Measurements from ENCODE around the gene LRRFIP2.

LRRFIP2 gene

GRCh38 chr3:37135561-37135960, 38.8 kb downstream of the LRRFIP2 start:
- H2BK120ac ChIP-seq (ENCODE audit: low read depth, low read length), result no peak overlapping the region
- no peak overlapping the region for H2BK15ac ChIP-seq (ENCODE audit: low read length)
- no peak overlapping the region for H2AFZ ChIP-seq (ENCODE audit: low read length)
- no peak for DNase-seq (ENCODE audit: low spot score)
- no peak overlapping the region for H2BK5ac ChIP-seq (ENCODE audit: low read length)
- no peak overlapping the region for H3K18ac ChIP-seq (ENCODE audit: low read length)
- H3K4me1 ChIP-seq (ENCODE audit: control insufficient read depth in 2 of 2, insufficient read depth in 1 of 2, low read depth in 1 of 2, low read length in 2 of 2), result peaks cover 6 to 15% of the 10 kb centered on the region in 2 donors
- no peak overlapping the region for H3K27ac ChIP-seq (replicated peaks; ENCODE audit: low read length)
- H3K14ac ChIP-seq (ENCODE audit: low read length), result no peak overlapping the region
- H3K79me1 ChIP-seq (ENCODE audit: low read depth, low read length), result no peaks in the 10 kb centered on the region
- H4K91ac ChIP-seq (ENCODE audit: low read depth, low read length, poor library complexity), result no peak overlapping the region
- no CpG with 5 or more reads among the region's 1 CpG for WGBS, 2 donors (ENCODE audit: extremely low coverage in 2 of 2, insufficient read length in 2 of 2, insufficient replicate concordance in 1 of 2)
- no peaks in the 10 kb centered on the region for H3K27me3 ChIP-seq (ENCODE audit: control insufficient read depth in 3 of 3, insufficient read depth in 3 of 3, low read depth in 1 of 3, low read length in 3 of 3)
- H3K9me3 ChIP-seq (replicated peaks in 1 of 2; ENCODE audit: control insufficient read depth in 2 of 2, insufficient read depth in 1 of 2, low read depth in 1 of 2, low read length in 2 of 2), result no peaks in the 10 kb centered on the region
- no peak overlapping the region for H3K4me3 ChIP-seq (ENCODE audit: low read length in 2 of 2)
- H3K9ac ChIP-seq (ENCODE audit: low read depth, low read length, poor library complexity), result no peak overlapping the region
- H3K4ac ChIP-seq (ENCODE audit: low read length), result no peak overlapping the region
- H2BK12ac ChIP-seq (ENCODE audit: low read length), result no peak overlapping the region
- no peak overlapping the region for H3K4me2 ChIP-seq (ENCODE audit: insufficient read depth, low read length, poor library complexity, severe bottlenecking)
- no peak overlapping the region for H4K8ac ChIP-seq (ENCODE audit: low read depth, low read length)
- no peaks in the 10 kb centered on the region for H3K36me3 ChIP-seq (replicated peaks in 1 of 2; ENCODE audit: control insufficient read depth in 2 of 2, insufficient read depth in 2 of 2, low read length in 2 of 2)
- H3K23ac ChIP-seq (ENCODE audit: low read depth, low read length, poor library complexity), result no peak overlapping the region
- no peak overlapping the region for H2AK5ac ChIP-seq (ENCODE audit: low read depth, low read length)

GRCh38 chr3:37132334-37132733, 42.0 kb downstream of the LRRFIP2 start:
- Histone ChIP-seq H4K91ac (ENCODE audit: low read depth, low read length, poor library complexity) (no peak overlapping the region), H2BK15ac (ENCODE audit: low read length) (no peak overlapping the region), H3K27me3 (ENCODE audit: control insufficient read depth in 3 of 3, insufficient read depth in 3 of 3, low read depth in 1 of 3, low read length in 3 of 3) (no peaks in the 10 kb centered on the region), H3K23ac (ENCODE audit: low read depth, low read length, poor library complexity) (no peak overlapping the region), H2BK12ac (ENCODE audit: low read length) (no peak overlapping the region), H3K4me1 (ENCODE audit: control insufficient read depth in 2 of 2, insufficient read depth in 1 of 2, low read depth in 1 of 2, low read length in 2 of 2) (peaks cover 6 to 15% of the 10 kb centered on the region in 2 donors), H3K9ac (ENCODE audit: low read depth, low read length, poor library complexity) (no peak overlapping the region), H3K4me3 (ENCODE audit: low read length in 2 of 2) (no peak overlapping the region), H3K9me3 (replicated peaks in 1 of 2; ENCODE audit: control insufficient read depth in 2 of 2, insufficient read depth in 1 of 2, low read depth in 1 of 2, low read length in 2 of 2) (no peaks in the 10 kb centered on the region), H3K4ac (ENCODE audit: low read length) (no peak overlapping the region), H2AFZ (ENCODE audit: low read length) (no peak overlapping the region), H2BK5ac (ENCODE audit: low read length) (no peak overlapping the region), H3K36me3 (replicated peaks in 1 of 2; ENCODE audit: control insufficient read depth in 2 of 2, insufficient read depth in 2 of 2, low read length in 2 of 2) (no peaks in the 10 kb centered on the region), H3K18ac (ENCODE audit: low read length) (no peak overlapping the region), H3K14ac (ENCODE audit: low read length) (no peak overlapping the region), H3K79me1 (ENCODE audit: low read depth, low read length) (no peaks in the 10 kb centered on the region), H2AK5ac (ENCODE audit: low read depth, low read length) (no peak overlapping the region), H2BK120ac (ENCODE audit: low read depth, low read length) (no peak overlapping the region), H3K27ac (replicated peaks; ENCODE audit: low read length) (no peak overlapping the region), H3K4me2 (ENCODE audit: insufficient read depth, low read length, poor library complexity, severe bottlenecking) (no peak overlapping the region), H4K8ac (ENCODE audit: low read depth, low read length) (no peak overlapping the region)
- no CpG with 5 or more reads among the region's 1 CpG for WGBS, 2 donors (ENCODE audit: extremely low coverage in 2 of 2, insufficient read length in 2 of 2, insufficient replicate concordance in 1 of 2)
- DNase-seq (ENCODE audit: low spot score), result no peak

- H3K79me1 ChIP-seq (ENCODE audit: low read depth, low read length), result no peaks in the 10 kb centered on the region
- no peak overlapping the region for H3K23ac ChIP-seq (ENCODE audit: low read depth, low read length, poor library complexity)
- no peaks in the 10 kb centered on the region for H3K9me3 ChIP-seq (replicated peaks in 1 of 2; ENCODE audit: control insufficient read depth in 2 of 2, insufficient read depth in 1 of 2, low read depth in 1 of 2, low read length in 2 of 2)
- no peak overlapping the region for H2BK12ac ChIP-seq (ENCODE audit: low read length)
- no CpG with 5 or more reads among the region's 2 CpGs for WGBS, 2 donors (ENCODE audit: extremely low coverage in 2 of 2, insufficient read length in 2 of 2, insufficient replicate concordance in 1 of 2)
- H4K8ac ChIP-seq (ENCODE audit: low read depth, low read length), result no peak overlapping the region
- H3K4ac ChIP-seq (ENCODE audit: low read length), result no peak overlapping the region
- H3K27ac ChIP-seq (replicated peaks; ENCODE audit: low read length), result peak overlapping the region; percentile 21
- H3K36me3 ChIP-seq (replicated peaks in 1 of 2; ENCODE audit: control insufficient read depth in 2 of 2, insufficient read depth in 2 of 2, low read length in 2 of 2), result no peaks in the 10 kb centered on the region
- H2BK15ac ChIP-seq (ENCODE audit: low read length), result no peak overlapping the region
- H2AFZ ChIP-seq (ENCODE audit: low read length), result no peak overlapping the region
- H3K4me2 ChIP-seq (ENCODE audit: insufficient read depth, low read length, poor library complexity, severe bottlenecking), result no peak overlapping the region
- H2AK5ac ChIP-seq (ENCODE audit: low read depth, low read length), result no peak overlapping the region
- H3K9ac ChIP-seq (ENCODE audit: low read depth, low read length, poor library complexity), result no peak overlapping the region
- H3K4me3 ChIP-seq (ENCODE audit: low read length in 2 of 2), result no peak overlapping the region
- peaks cover 6 to 15% of the 10 kb centered on the region in 2 donors for H3K4me1 ChIP-seq (ENCODE audit: control insufficient read depth in 2 of 2, insufficient read depth in 1 of 2, low read depth in 1 of 2, low read length in 2 of 2)
- DNase-seq (ENCODE audit: low spot score), result no peak
- H4K91ac ChIP-seq (ENCODE audit: low read depth, low read length, poor library complexity), result no peak overlapping the region
- H2BK120ac ChIP-seq (ENCODE audit: low read depth, low read length), result no peak overlapping the region
- no peak overlapping the region for H3K14ac ChIP-seq (ENCODE audit: low read length)
- H3K27me3 ChIP-seq (ENCODE audit: control insufficient read depth in 3 of 3, insufficient read depth in 3 of 3, low read depth in 1 of 3, low read length in 3 of 3), result no peaks in the 10 kb centered on the region
- H3K18ac ChIP-seq (ENCODE audit: low read length), result no peak overlapping the region
- no peak overlapping the region for H2BK5ac ChIP-seq (ENCODE audit: low read length)
Observed at GRCh38 chr3:37131860-37132144, 42.6 kb downstream of the LRRFIP2 start.

DNA sequence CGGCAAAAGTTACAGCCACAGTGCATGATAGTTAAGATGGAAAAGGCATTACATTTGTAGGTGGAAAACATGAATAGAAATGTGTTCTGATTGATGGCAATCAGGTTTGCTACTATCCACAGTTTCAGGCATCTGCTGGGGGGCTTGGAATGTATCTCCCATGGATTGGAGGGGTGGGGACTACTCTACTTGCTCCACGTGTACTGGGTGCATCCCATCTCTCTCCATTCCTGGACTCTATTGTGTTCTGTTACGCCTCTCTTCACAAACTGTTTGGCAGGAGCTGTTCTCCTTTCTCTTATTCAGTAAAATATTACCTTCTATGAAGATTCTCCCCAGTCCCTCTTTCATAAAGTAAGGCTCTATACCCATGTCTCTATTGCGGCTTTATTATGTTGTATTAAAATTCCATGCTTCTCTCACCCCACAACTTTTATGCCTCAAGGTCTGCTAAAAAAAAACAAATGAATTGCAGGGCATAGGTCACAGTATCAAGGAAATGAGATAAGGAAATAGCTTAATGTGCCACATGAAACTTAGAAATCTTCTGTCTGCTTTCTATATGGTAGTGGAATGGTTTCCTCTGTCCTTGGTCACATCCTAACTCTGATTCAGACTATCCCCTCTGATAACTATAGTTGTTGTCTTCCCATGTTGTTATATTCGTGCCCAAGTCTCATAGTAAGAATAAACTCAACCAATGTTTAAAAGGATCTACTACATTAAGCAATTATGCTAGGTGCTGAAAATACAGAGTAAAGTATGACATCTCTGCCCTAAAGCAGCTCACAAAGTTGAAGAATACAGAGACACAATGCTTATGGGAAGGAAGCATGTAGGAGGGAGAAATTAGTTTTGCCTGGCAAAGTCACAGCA, 43.2 kb downstream of the LRRFIP2 start:
- no peak overlapping the region for H3K18ac ChIP-seq (ENCODE audit: low read length)
- H3K14ac ChIP-seq (ENCODE audit: low read length), result no peak overlapping the region
- peaks cover 6 to 15% of the 10 kb centered on the region in 2 donors for H3K4me1 ChIP-seq (ENCODE audit: control insufficient read depth in 2 of 2, insufficient read depth in 1 of 2, low read depth in 1 of 2, low read length in 2 of 2)
- DNase-seq (ENCODE audit: low spot score), result no peak
- H3K23ac ChIP-seq (ENCODE audit: low read depth, low read length, poor library complexity), result no peak overlapping the region
- no peak overlapping the region for H4K8ac ChIP-seq (ENCODE audit: low read depth, low read length)
- H3K4me3 ChIP-seq (ENCODE audit: low read length in 2 of 2), result no peak overlapping the region
- H3K9ac ChIP-seq (ENCODE audit: low read depth, low read length, poor library complexity), result no peak overlapping the region
- H2BK12ac ChIP-seq (ENCODE audit: low read length), result no peak overlapping the region
- H3K27ac ChIP-seq (replicated peaks; ENCODE audit: low read length), result peak overlapping the region; percentile 21
- no peak overlapping the region for H2BK120ac ChIP-seq (ENCODE audit: low read depth, low read length)
- H2AFZ ChIP-seq (ENCODE audit: low read length), result no peak overlapping the region
- H3K27me3 ChIP-seq (ENCODE audit: control insufficient read depth in 3 of 3, insufficient read depth in 3 of 3, low read depth in 1 of 3, low read length in 3 of 3), result no peaks in the 10 kb centered on the region
- WGBS, 2 donors (ENCODE audit: extremely low coverage in 2 of 2, insufficient read length in 2 of 2, insufficient replicate concordance in 1 of 2), result no CpG with 5 or more reads among the region's 5 CpGs
- H3K36me3 ChIP-seq (replicated peaks in 1 of 2; ENCODE audit: control insufficient read depth in 2 of 2, insufficient read depth in 2 of 2, low read length in 2 of 2), result no peaks in the 10 kb centered on the region
- no peak overlapping the region for H2BK15ac ChIP-seq (ENCODE audit: low read length)
- no peak overlapping the region for H4K91ac ChIP-seq (ENCODE audit: low read depth, low read length, poor library complexity)
- no peak overlapping the region for H3K4me2 ChIP-seq (ENCODE audit: insufficient read depth, low read length, poor library complexity, severe bottlenecking)
- no peaks in the 10 kb centered on the region for H3K9me3 ChIP-seq (replicated peaks in 1 of 2; ENCODE audit: control insufficient read depth in 2 of 2, insufficient read depth in 1 of 2, low read depth in 1 of 2, low read length in 2 of 2)
- no peaks in the 10 kb centered on the region for H3K79me1 ChIP-seq (ENCODE audit: low read depth, low read length)
- no peak overlapping the region for H3K4ac ChIP-seq (ENCODE audit: low read length)
- H2BK5ac ChIP-seq (ENCODE audit: low read length), result no peak overlapping the region
- no peak overlapping the region for H2AK5ac ChIP-seq (ENCODE audit: low read depth, low read length)
